Liver (tissue), 9 donors: Measurements from ENCODE around the gene ZNF423. TPM values are rescaled to one million over a fixed set of nuclear protein-coding genes. Genes with fewer than 3 reads are reported as not detected.

Source experiments
- DNase-seq: peaks from one replicate; pipeline ENCODE4 v3.0.0-alpha.2; 2017; ENCODE audit warnings: low spot score
- H3K27ac ChIP-seq, 2 donors: one replicate each; pipeline ENCODE4 v1.7.0; 2013; ENCODE audit warnings: inconsistent platforms in 2 of 2, low read length in 2 of 2, control low read depth in 1 of 2, low read depth in 1 of 2, mild to moderate bottlenecking in 1 of 2
- H3K27me3 ChIP-seq, 4 donors: one replicate each; pipeline versions ENCODE4 v1.6.1 to v1.7.0; 2013; ENCODE audit warnings: low read length in 3 of 4, inconsistent platforms in 1 of 4, mild to moderate bottlenecking in 1 of 4, moderate library complexity in 1 of 4; ENCODE audit not compliant: control insufficient read depth in 4 of 4, insufficient read depth in 4 of 4
- H3K36me3 ChIP-seq, 4 donors: one replicate each; pipeline versions ENCODE4 v1.6.1 to v1.7.0; 2013; ENCODE audit warnings: low read length in 3 of 4, mild to moderate bottlenecking in 3 of 4, low read depth in 1 of 4, moderate library complexity in 1 of 4; ENCODE audit not compliant: control insufficient read depth in 4 of 4, insufficient read depth in 3 of 4
- H3K4me1 ChIP-seq, 4 donors: one replicate each; pipeline versions ENCODE4 v1.6.1 to v1.7.0; 2013; ENCODE audit warnings: low read length in 3 of 4, mild to moderate bottlenecking in 3 of 4, moderate library complexity in 1 of 4; ENCODE audit not compliant: control insufficient read depth in 4 of 4, insufficient read depth in 4 of 4
- H3K4me3 ChIP-seq, 3 donors: one replicate each; pipeline versions ENCODE4 v1.6.1 to v1.7.0; 2013; ENCODE audit warnings: low read length in 3 of 3, control low read depth in 1 of 3, low read depth in 1 of 3, mild to moderate bottlenecking in 1 of 3
- H3K9ac ChIP-seq, 2 donors: one replicate each; pipeline ENCODE4 v1.7.0; 2013; ENCODE audit warnings: low read length in 2 of 2, mild to moderate bottlenecking in 2 of 2, moderate library complexity in 2 of 2, control low read depth in 1 of 2, low read depth in 1 of 2
- H3K9me3 ChIP-seq, 4 donors: one replicate each; pipeline versions ENCODE4 v1.6.1 to v1.7.0; 2013; ENCODE audit warnings: low read length in 3 of 4; ENCODE audit not compliant: control insufficient read depth in 4 of 4
- EGR1 ChIP-seq, 2 donors: IDR thresholded peaks; 2 replicates each; pipeline ENCODE4 v1.6.1; 2016 to 2018; ENCODE audit warnings: antibody characterized with exemption in 2 of 2, low read depth in 2 of 2
- FOXA1 ChIP-seq: IDR thresholded peaks from 2 replicates; pipeline ENCODE4 v1.6.1; 2016; ENCODE audit warnings: antibody characterized with exemption
- FOXA2 ChIP-seq: IDR thresholded peaks from 2 replicates; pipeline ENCODE4 v1.6.1; 2016; ENCODE audit warnings: antibody characterized with exemption
- HNF4G ChIP-seq: IDR thresholded peaks from 2 replicates; pipeline ENCODE4 v1.6.1; 2016; ENCODE audit warnings: antibody characterized with exemption
- JUND ChIP-seq, 2 donors: IDR thresholded peaks; 2 replicates each; pipeline ENCODE4 v1.6.1; 2016; ENCODE audit warnings: antibody characterized with exemption in 2 of 2
- NR2F2 ChIP-seq: IDR thresholded peaks from 2 replicates; pipeline ENCODE4 v1.6.1; 2016; ENCODE audit warnings: antibody characterized with exemption
- RAD21 ChIP-seq, 2 donors: IDR thresholded peaks; 2 replicates each; pipeline ENCODE4 v1.6.1; 2016; ENCODE audit warnings: antibody characterized with exemption in 2 of 2, mild to moderate bottlenecking in 2 of 2
- SP1 ChIP-seq: IDR thresholded peaks from 2 replicates; pipeline ENCODE4 v1.6.1; 2018; ENCODE audit warnings: antibody characterized with exemption, mild to moderate bottlenecking
- TAF1 ChIP-seq: conservative IDR thresholded peaks from 2 replicates; pipeline ENCODE4 v1.6.1; 2016; ENCODE audit warnings: antibody characterized with exemption, mild to moderate bottlenecking
- YY1 ChIP-seq: IDR thresholded peaks from 2 replicates; pipeline ENCODE4 v1.6.1; 2016; ENCODE audit warnings: antibody characterized with exemption, mild to moderate bottlenecking
- WGBS: extraction: QIAGEN DNeasy Blood & Tissue Kit; methylation state at CpG from one replicate; pipeline ENCODE4 v1.1.7; 2013; 5-methylcytosine and 5-hydroxymethylcytosine counted together
- polyA plus RNA-seq, 2 donors: library from polyadenylated mRNA; stranded (reverse) in 1 of 2; unstranded in 1 of 2; fragments of 200-250 nt in 1 of 2; fragments of >200 nt in 1 of 2; fragmentation: Nextera tagmentation in 1 of 2; extraction: Ambion mirVana in 1 of 2; gene quantifications; one replicate each; pipeline versions ENCODE4 v1.2.1 to v1.2.3, GENCODE V29; 2013 to 2015
- total RNA-seq, 2 donors: library from RNA; depleted of rRNA; stranded (reverse); fragments of >200 nt; gene quantifications; one replicate each; pipeline ENCODE4 v1.2.3, GENCODE V29; 2014
- TF ChIP-seq, protein P1 (sequence below): IDR thresholded peaks from 2 replicates; pipeline ENCODE4 v1.6.1; 2016; ENCODE audit warnings: antibody characterized with exemption
- TF ChIP-seq, protein P2 (sequence below): fragments of 150-350 bp; IDR thresholded peaks from 2 replicates; pipeline ENCODE4 v1.5.1; 2017; ENCODE audit warnings: improper control_type of control experiment, low read depth, low read length; ENCODE audit not compliant: missing input control
- TF ChIP-seq, protein P3 (sequence below): IDR thresholded peaks from 2 replicates; pipeline ENCODE4 v1.6.1; 2016; ENCODE audit warnings: antibody characterized with exemption
- TF ChIP-seq, protein P4 (sequence below): IDR thresholded peaks from 2 replicates; pipeline ENCODE4 v1.6.1; 2016; ENCODE audit warnings: antibody characterized with exemption, mild to moderate bottlenecking
- TF ChIP-seq, protein P5 (sequence below): IDR thresholded peaks from 2 replicates; pipeline ENCODE4 v1.6.1; 2016; ENCODE audit warnings: antibody characterized with exemption
- donor health status: healthy.
- donor health status: healthy.
- donor health status: healthy.
- donor health status: healthy.
- donor health status: healthy.

The ZNF423 gene
- total and polyA plus RNA-seq, 4 donors, result 0.24 to 1.6 (median 0.39) TPM

DNA sequence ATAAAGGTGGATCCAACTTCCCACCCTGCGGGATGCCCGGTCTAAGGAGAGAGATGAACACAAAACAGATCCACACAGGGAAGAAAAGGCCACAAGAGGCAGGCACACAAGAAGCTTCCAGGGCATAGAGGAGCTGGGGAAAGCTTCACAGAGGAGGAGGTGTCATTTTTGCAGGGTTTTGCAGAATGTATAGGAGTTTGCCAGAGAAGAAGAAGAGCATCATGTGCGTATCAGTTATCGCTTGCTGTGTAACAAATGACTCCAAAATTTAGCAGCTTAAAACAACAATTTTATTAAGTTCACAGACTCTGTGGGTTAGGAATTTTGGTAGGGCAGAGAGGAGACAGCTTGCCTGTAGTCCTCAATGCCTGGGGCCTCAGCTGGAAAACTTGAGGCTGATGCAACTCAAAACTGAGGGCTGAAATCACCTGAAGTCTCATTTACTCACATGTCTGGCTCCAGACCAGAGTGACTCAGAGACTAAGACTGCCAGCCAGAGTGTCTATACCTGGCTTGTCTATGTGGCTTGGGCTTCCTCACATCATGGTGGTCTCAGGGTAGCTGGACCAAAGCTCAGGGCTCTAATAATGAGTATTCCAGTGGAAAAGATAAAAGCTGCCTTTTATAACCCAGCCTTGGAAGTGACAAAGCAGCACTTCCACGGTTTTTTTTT is 33.9 kb upstream of the ZNF423 start:
- no peaks in the 10 kb centered on the region for H3K27me3 ChIP-seq
- WGBS, result 92% methylated on average over 5 of the region's 5 CpGs
- H3K4me3 ChIP-seq, result no peak overlapping the region
- H3K9ac ChIP-seq, result no peak overlapping the region
- TF ChIP-seq, protein P1, sequence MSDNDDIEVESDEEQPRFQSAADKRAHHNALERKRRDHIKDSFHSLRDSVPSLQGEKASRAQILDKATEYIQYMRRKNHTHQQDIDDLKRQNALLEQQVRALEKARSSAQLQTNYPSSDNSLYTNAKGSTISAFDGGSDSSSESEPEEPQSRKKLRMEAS, result no peak
- TF ChIP-seq EGR1 (IDR thresholded peaks at IDR 0.05; ENCODE audit: low read depth in 2 of 2), result no peak
- TF ChIP-seq, protein P2, sequence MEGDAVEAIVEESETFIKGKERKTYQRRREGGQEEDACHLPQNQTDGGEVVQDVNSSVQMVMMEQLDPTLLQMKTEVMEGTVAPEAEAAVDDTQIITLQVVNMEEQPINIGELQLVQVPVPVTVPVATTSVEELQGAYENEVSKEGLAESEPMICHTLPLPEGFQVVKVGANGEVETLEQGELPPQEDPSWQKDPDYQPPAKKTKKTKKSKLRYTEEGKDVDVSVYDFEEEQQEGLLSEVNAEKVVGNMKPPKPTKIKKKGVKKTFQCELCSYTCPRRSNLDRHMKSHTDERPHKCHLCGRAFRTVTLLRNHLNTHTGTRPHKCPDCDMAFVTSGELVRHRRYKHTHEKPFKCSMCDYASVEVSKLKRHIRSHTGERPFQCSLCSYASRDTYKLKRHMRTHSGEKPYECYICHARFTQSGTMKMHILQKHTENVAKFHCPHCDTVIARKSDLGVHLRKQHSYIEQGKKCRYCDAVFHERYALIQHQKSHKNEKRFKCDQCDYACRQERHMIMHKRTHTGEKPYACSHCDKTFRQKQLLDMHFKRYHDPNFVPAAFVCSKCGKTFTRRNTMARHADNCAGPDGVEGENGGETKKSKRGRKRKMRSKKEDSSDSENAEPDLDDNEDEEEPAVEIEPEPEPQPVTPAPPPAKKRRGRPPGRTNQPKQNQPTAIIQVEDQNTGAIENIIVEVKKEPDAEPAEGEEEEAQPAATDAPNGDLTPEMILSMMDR, result no peak
- no peak for TF ChIP-seq RAD21 (IDR thresholded peaks at IDR 0.05)
- no peak for TF ChIP-seq FOXA2
- no peak for TF ChIP-seq JUND (IDR thresholded peaks at IDR 0.05)
- TF ChIP-seq, protein P3, sequence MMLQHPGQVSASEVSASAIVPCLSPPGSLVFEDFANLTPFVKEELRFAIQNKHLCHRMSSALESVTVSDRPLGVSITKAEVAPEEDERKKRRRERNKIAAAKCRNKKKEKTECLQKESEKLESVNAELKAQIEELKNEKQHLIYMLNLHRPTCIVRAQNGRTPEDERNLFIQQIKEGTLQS, result no peak
- no peak for TF ChIP-seq FOXA1
- TF ChIP-seq YY1, result no peak
- TF ChIP-seq HNF4G, result no peak
- TF ChIP-seq SP1, result no peak
- TF ChIP-seq TAF1, result no peak
- TF ChIP-seq, protein P4, sequence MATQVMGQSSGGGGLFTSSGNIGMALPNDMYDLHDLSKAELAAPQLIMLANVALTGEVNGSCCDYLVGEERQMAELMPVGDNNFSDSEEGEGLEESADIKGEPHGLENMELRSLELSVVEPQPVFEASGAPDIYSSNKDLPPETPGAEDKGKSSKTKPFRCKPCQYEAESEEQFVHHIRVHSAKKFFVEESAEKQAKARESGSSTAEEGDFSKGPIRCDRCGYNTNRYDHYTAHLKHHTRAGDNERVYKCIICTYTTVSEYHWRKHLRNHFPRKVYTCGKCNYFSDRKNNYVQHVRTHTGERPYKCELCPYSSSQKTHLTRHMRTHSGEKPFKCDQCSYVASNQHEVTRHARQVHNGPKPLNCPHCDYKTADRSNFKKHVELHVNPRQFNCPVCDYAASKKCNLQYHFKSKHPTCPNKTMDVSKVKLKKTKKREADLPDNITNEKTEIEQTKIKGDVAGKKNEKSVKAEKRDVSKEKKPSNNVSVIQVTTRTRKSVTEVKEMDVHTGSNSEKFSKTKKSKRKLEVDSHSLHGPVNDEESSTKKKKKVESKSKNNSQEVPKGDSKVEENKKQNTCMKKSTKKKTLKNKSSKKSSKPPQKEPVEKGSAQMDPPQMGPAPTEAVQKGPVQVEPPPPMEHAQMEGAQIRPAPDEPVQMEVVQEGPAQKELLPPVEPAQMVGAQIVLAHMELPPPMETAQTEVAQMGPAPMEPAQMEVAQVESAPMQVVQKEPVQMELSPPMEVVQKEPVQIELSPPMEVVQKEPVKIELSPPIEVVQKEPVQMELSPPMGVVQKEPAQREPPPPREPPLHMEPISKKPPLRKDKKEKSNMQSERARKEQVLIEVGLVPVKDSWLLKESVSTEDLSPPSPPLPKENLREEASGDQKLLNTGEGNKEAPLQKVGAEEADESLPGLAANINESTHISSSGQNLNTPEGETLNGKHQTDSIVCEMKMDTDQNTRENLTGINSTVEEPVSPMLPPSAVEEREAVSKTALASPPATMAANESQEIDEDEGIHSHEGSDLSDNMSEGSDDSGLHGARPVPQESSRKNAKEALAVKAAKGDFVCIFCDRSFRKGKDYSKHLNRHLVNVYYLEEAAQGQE, result no peak
- no peak for TF ChIP-seq NR2F2
- TF ChIP-seq, protein P5, sequence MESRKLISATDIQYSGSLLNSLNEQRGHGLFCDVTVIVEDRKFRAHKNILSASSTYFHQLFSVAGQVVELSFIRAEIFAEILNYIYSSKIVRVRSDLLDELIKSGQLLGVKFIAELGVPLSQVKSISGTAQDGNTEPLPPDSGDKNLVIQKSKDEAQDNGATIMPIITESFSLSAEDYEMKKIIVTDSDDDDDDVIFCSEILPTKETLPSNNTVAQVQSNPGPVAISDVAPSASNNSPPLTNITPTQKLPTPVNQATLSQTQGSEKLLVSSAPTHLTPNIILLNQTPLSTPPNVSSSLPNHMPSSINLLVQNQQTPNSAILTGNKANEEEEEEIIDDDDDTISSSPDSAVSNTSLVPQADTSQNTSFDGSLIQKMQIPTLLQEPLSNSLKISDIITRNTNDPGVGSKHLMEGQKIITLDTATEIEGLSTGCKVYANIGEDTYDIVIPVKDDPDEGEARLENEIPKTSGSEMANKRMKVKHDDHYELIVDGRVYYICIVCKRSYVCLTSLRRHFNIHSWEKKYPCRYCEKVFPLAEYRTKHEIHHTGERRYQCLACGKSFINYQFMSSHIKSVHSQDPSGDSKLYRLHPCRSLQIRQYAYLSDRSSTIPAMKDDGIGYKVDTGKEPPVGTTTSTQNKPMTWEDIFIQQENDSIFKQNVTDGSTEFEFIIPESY, result no peak
- DNase-seq, result no peak
- no peaks in the 10 kb centered on the region for H3K9me3 ChIP-seq
- no peaks in the 10 kb centered on the region for H3K36me3 ChIP-seq
- H3K27ac ChIP-seq, result no peak overlapping the region
- H3K4me1 ChIP-seq, result peaks cover 0 to under 1% (median under 1%) of the 10 kb centered on the region in 4 donors
